Measurements from ENCODE around the gene SLCO3A1.

Gene SLCO3A1

DNA sequence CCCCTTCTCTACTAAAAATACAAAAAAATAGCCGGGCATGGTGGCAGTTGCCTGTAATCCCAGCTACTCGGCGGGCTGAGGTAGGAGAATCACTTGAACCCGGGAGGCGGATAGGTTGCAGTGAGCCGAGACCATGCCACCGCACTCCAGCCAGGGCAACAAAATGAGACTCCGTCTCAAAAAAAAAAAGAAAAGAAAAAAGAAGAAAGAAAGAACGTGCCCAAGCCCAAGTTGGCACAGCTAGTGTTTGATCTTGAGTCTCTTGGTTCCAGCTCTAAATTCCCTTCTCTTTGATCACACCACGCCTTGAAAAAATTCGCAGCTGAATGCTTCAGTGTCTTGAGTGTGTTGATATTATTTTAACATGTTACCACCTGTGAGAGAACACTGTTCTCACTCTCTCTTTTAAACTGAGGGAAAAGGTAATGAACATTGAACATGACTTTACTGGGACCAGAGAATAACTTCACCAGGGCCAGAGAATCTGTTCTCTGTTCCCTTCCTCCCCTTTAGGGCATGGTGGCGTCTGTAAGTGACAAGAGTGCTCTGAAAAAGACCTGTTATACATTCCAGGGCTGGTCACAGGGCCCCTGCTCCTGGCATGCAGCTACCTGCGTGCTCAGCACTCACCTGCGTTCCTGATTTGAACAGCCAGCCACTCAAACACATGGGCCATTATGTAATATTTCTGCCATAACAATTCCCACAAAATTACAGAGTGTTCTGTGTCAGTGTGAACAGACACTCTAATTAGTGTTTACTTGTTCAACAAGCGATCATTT, 19.0 kb downstream of the SLCO3A1 start:
- Histone ChIP-seq H3K4me1 (ENCODE audit: insufficient read depth, low read length) (peaks cover 5% of the 10 kb centered on the region; the same call in 1 of the 2 replicates), H3K36me3 (ENCODE audit: insufficient read depth, low read length) (no peaks in the 10 kb centered on the region)
- 96% methylated on average over 13 of the region's 15 CpGs for WGBS

GRCh38 chr15:91873138-91873536, 19.6 kb downstream of the SLCO3A1 start:
- WGBS, result 93% methylated on average over 1 of the region's 3 CpGs
- Histone ChIP-seq H3K27ac (ENCODE audit: low read depth, low read length) (no peak overlapping the region), H3K9ac (ENCODE audit: low read depth, low read length) (no peak overlapping the region), H3K9me3 (ENCODE audit: insufficient read depth, low read depth, low read length) (no peaks in the 10 kb centered on the region), H3K27me3 (ENCODE audit: insufficient read depth, low read length) (no peaks in the 10 kb centered on the region), H3K4me3 (ENCODE audit: low read length) (no peak overlapping the region), H3K36me3 (ENCODE audit: insufficient read depth, low read length) (no peaks in the 10 kb centered on the region), H3K4me1 (ENCODE audit: insufficient read depth, low read length) (no peaks in the 10 kb centered on the region)

More for the DNA sequence above, 19.0 kb downstream of the SLCO3A1 start:
- no peak overlapping the region for H3K4me3 ChIP-seq (ENCODE audit: low read length)
- no peak overlapping the region for H3K27ac ChIP-seq (ENCODE audit: low read depth, low read length)
- H3K9me3 ChIP-seq (ENCODE audit: insufficient read depth, low read depth, low read length), result no peaks in the 10 kb centered on the region
- no peak overlapping the region for H3K9ac ChIP-seq (ENCODE audit: low read depth, low read length)
- no peaks in the 10 kb centered on the region for H3K27me3 ChIP-seq (ENCODE audit: insufficient read depth, low read length)

- H3K4me3 ChIP-seq (ENCODE audit: low read length), result no peak overlapping the region
- H3K27me3 ChIP-seq (ENCODE audit: insufficient read depth, low read length), result no peaks in the 10 kb centered on the region
- H3K27ac ChIP-seq (ENCODE audit: low read depth, low read length), result no peak overlapping the region
- WGBS, result 96% methylated on average over 3 of the region's 3 CpGs
- no peaks in the 10 kb centered on the region for H3K4me1 ChIP-seq (ENCODE audit: insufficient read depth, low read length)
- no peaks in the 10 kb centered on the region for H3K9me3 ChIP-seq (ENCODE audit: insufficient read depth, low read depth, low read length)
- no peaks in the 10 kb centered on the region for H3K36me3 ChIP-seq (ENCODE audit: insufficient read depth, low read length)
- no peak overlapping the region for H3K9ac ChIP-seq (ENCODE audit: low read depth, low read length)
These were observed 20.7 kb downstream of the SLCO3A1 start for GRCh38 chr15:91874171-91874570.

DNA sequence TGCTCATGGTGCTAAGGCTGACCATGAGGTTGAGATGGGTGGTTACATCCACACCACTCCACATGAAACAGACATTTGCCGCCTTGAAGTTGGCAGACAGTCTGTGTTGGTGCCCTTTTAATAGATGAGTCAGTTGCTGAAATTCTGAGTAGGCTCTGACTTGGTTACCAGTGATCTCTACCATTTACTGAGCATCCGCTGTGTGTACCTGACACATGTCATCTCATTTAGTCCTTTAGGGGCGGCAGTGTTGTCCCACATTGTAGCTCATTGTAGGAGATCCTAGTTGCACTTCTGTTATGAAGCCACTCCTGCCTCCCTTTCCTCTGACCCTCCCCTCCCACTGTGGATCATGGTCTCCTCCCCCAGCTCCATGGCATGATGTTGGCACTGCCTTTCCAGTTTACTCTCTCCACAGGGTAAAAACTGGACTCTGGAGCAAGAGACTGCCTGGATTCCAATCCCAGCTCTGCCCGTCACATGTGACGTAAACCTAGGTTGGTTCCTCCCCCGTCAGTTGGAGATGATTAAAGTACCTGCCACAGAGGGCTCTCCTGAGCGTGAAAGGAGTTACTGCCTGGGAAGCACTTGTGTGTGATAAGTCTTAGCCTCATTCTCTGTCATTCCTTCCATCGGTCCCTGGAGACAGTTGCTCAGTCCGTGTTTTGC, 21.6 kb downstream of the SLCO3A1 start:
- no peak overlapping the region for H3K4me3 ChIP-seq (ENCODE audit: low read length)
- H3K9ac ChIP-seq (ENCODE audit: low read depth, low read length), result no peak overlapping the region
- no peaks in the 10 kb centered on the region for H3K27me3 ChIP-seq (ENCODE audit: insufficient read depth, low read length)
- H3K36me3 ChIP-seq (ENCODE audit: insufficient read depth, low read length), result no peaks in the 10 kb centered on the region
- 85% methylated on average over 9 of the region's 9 CpGs for WGBS
- H3K9me3 ChIP-seq (ENCODE audit: insufficient read depth, low read depth, low read length), result no peaks in the 10 kb centered on the region
- H3K4me1 ChIP-seq (ENCODE audit: insufficient read depth, low read length), result no peaks in the 10 kb centered on the region
- no peak overlapping the region for H3K27ac ChIP-seq (ENCODE audit: low read depth, low read length)

GRCh38 chr15:91876187-91876586, 22.7 kb downstream of the SLCO3A1 start:
- Histone ChIP-seq H3K4me1 (ENCODE audit: insufficient read depth, low read length) (peaks cover 3% of the 10 kb centered on the region), H3K9ac (ENCODE audit: low read depth, low read length) (no peak overlapping the region), H3K36me3 (ENCODE audit: insufficient read depth, low read length) (no peaks in the 10 kb centered on the region), H3K27me3 (ENCODE audit: insufficient read depth, low read length) (no peaks in the 10 kb centered on the region), H3K27ac (ENCODE audit: low read depth, low read length) (no peak overlapping the region), H3K4me3 (ENCODE audit: low read length) (no peak overlapping the region), H3K9me3 (ENCODE audit: insufficient read depth, low read depth, low read length) (no peaks in the 10 kb centered on the region)
- WGBS, result 95% methylated on average over 5 of the region's 5 CpGs

DNA sequence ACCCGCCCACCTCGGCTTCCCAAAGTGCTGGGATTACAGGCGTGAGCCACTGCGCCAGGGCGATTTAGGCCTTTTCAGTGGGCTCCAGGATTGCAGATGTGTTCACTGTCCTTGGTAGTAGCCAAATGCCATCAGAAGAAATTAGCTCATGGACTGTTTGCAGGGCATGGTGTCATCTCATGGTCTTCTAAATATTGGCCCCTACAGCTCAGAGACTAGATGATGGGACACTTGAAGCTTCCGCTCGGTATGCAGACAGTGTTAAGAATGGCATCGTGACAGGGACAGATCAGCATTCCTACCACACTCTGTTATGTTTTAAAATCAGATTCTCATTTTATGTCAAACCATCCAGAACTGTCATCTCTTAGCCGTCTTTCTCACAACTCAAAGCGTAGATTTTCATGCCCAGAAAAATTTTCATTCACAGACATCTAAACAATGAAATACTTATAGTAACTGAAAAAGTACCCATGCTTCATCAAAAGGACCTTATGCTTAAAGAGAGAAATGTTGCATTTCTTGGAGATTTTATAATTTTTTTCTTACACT, 24.9 kb downstream of the SLCO3A1 start:
- Histone ChIP-seq H3K36me3 (ENCODE audit: insufficient read depth, low read length) (no peaks in the 10 kb centered on the region), H3K4me1 (ENCODE audit: insufficient read depth, low read length) (peaks cover 15% of the 10 kb centered on the region), H3K9ac (ENCODE audit: low read depth, low read length) (no peak overlapping the region), H3K9me3 (ENCODE audit: insufficient read depth, low read depth, low read length) (no peaks in the 10 kb centered on the region), H3K27me3 (ENCODE audit: insufficient read depth, low read length) (no peaks in the 10 kb centered on the region), H3K27ac (ENCODE audit: low read depth, low read length) (no peak overlapping the region), H3K4me3 (ENCODE audit: low read length) (no peak overlapping the region)
- 97% methylated on average over 10 of the region's 10 CpGs for WGBS

DNA sequence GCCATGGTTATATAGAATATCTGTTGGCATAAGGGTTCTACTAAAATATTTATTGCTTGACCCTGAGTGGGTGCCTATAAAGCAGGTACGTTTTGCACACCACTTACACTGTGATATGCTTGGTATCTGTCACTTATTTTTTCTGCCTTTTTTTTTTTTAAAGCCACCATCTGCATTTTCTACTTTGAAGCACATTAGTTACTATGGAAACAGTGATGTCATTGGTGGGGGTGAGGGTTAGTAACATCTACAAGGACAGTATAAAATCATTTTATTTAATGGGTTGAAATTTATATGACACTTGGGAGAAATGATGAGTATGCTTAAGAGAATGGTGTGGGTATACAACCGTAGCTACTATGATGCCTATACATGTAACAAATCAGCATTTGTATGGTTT, 25.6 kb downstream of the SLCO3A1 start:
- H3K27me3 ChIP-seq (ENCODE audit: insufficient read depth, low read length), result no peaks in the 10 kb centered on the region
- H3K4me3 ChIP-seq (ENCODE audit: low read length), result no peak overlapping the region
- H3K4me1 ChIP-seq (ENCODE audit: insufficient read depth, low read length), result peaks cover 15% of the 10 kb centered on the region
- H3K9ac ChIP-seq (ENCODE audit: low read depth, low read length), result no peak overlapping the region
- no peaks in the 10 kb centered on the region for H3K36me3 ChIP-seq (ENCODE audit: insufficient read depth, low read length)
- 86% methylated on average over 2 of the region's 2 CpGs for WGBS
- no peak overlapping the region for H3K27ac ChIP-seq (ENCODE audit: low read depth, low read length)
- no peaks in the 10 kb centered on the region for H3K9me3 ChIP-seq (ENCODE audit: insufficient read depth, low read depth, low read length)

- Histone ChIP-seq H3K9ac (ENCODE audit: low read depth, low read length) (no peak overlapping the region), H3K36me3 (ENCODE audit: insufficient read depth, low read length) (no peaks in the 10 kb centered on the region), H3K4me1 (ENCODE audit: insufficient read depth, low read length) (peaks cover 18% of the 10 kb centered on the region), H3K4me3 (ENCODE audit: low read length) (no peak overlapping the region), H3K27me3 (ENCODE audit: insufficient read depth, low read length) (no peaks in the 10 kb centered on the region), H3K9me3 (ENCODE audit: insufficient read depth, low read depth, low read length) (no peaks in the 10 kb centered on the region), H3K27ac (ENCODE audit: low read depth, low read length) (no peak overlapping the region)
- WGBS, result 97% methylated on average over 2 of the region's 3 CpGs
These were observed 26.9 kb downstream of the SLCO3A1 start for GRCh38 chr15:91880373-91880772.

DNA sequence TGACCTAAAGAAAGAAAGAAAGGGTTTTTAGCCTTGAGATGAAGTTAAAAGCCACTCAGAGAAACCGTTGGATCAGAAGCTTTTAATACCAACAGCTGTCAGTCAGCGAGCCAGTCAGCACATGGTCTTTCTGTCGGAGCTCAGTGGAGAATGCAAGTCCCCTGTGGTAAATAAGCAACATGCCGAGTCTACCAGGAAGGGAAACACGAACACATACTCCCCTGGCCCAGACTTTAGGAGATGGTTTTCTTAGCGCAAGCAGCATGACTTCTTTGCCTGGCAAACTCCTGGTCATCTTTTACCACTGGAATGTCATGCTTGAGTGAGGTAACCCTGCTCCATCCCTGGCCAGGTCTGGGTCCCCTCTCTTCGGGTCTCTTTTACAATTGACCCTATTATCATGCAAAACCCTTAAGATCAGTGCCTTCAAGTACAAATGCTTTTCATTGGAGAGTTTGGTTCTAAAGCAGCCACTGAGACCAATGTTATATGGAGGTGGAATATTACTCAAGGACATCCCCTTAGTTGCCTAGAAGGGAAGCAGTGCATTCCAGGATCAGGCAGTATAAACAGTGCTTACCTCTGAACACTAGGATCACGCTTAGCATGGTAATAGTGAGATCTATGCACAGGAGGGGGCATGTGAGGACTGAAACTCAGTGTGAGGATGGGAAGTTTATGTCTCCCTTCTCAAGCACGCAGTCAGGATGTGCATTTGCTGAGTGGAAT, 28.2 kb downstream of the SLCO3A1 start:
- WGBS, result 41% methylated on average over 8 of the region's 9 CpGs

GRCh38 chr15:91882858-91883586, 29.5 kb downstream of the SLCO3A1 start:
- Histone ChIP-seq H3K9ac (ENCODE audit: low read depth, low read length) (no peak overlapping the region), H3K36me3 (ENCODE audit: insufficient read depth, low read length) (no peaks in the 10 kb centered on the region), H3K4me3 (ENCODE audit: low read length) (no peak overlapping the region), H3K27me3 (ENCODE audit: insufficient read depth, low read length) (no peaks in the 10 kb centered on the region), H3K27ac (ENCODE audit: low read depth, low read length) (no peak overlapping the region), H3K9me3 (ENCODE audit: insufficient read depth, low read depth, low read length) (no peaks in the 10 kb centered on the region), H3K4me1 (ENCODE audit: insufficient read depth, low read length) (peaks cover 21% of the 10 kb centered on the region)
- WGBS, result 84% methylated on average over 8 of the region's 8 CpGs

More for the DNA sequence above, 28.2 kb downstream of the SLCO3A1 start:
- H3K4me3 ChIP-seq (ENCODE audit: low read length), result no peak overlapping the region; the same call in 1 of the 2 replicates
- H3K36me3 ChIP-seq (ENCODE audit: insufficient read depth, low read length), result no peaks in the 10 kb centered on the region
- H3K4me1 ChIP-seq (ENCODE audit: insufficient read depth, low read length), result peaks cover 18% of the 10 kb centered on the region
- H3K27me3 ChIP-seq (ENCODE audit: insufficient read depth, low read length), result no peaks in the 10 kb centered on the region
- H3K9ac ChIP-seq (ENCODE audit: low read depth, low read length), result no peak overlapping the region
- H3K9me3 ChIP-seq (ENCODE audit: insufficient read depth, low read depth, low read length), result no peaks in the 10 kb centered on the region
- no peak overlapping the region for H3K27ac ChIP-seq (ENCODE audit: low read depth, low read length)
